Sigmoid colon (tissue), 4 donors: Measurements from ENCODE around the gene POMP.

Experiments used
- EP300 ChIP-seq, 4 donors: sonication (generic); formaldehyde crosslinking; IDR thresholded peaks; one replicate each; pipeline ENCODE4 v1.6.1; 2017; ENCODE audit warnings: antibody characterized with exemption in 4 of 4
- POLR2A ChIP-seq, 2 donors: fragments of 450-650 bp; IDR thresholded peaks; one replicate each; pipeline ENCODE4 v1.6.1; 2016; ENCODE audit warnings: antibody characterized with exemption in 2 of 2, mild to moderate bottlenecking in 2 of 2, moderate library complexity in 2 of 2
- POLR2AphosphoS5 ChIP-seq, 4 donors: sonication (generic); formaldehyde crosslinking; IDR thresholded peaks; one replicate each; pipeline ENCODE4 v1.6.1; 2017; ENCODE audit warnings: antibody characterized with exemption in 4 of 4
- TF ChIP-seq, protein P1 (sequence below), 4 experiments: fragments of 450-650 bp in 3 of 4; fragments of 200-600 bp in 1 of 4; IDR thresholded peaks; one replicate each; pipeline ENCODE4 v1.5.1; 2016 to 2019; ENCODE audit warnings: antibody characterized with exemption in 4 of 4, mild to moderate bottlenecking in 3 of 4, moderate library complexity in 2 of 4

DNA sequence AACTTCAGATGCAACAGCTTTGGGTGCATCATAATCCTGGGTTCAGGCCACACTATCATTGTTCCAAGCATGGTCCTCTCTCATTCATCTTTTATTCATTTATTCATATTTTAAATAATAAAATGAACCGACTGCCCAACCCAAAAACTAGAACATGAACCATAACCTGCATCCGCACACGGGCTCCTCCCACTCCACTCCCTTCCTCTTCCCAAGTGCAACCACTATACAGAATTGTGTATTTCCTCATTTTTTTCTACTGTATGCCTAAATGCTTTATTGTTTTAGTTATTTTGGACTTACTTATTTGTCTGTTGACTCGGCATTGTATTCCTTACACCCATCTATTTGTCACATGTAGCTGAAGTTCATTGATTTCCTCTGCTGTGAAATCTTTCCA, 30.7 kb upstream of the POMP start:
- TF ChIP-seq POLR2AphosphoS5 (IDR thresholded peaks at IDR 0.05): no peak
- TF ChIP-seq, protein P1, sequence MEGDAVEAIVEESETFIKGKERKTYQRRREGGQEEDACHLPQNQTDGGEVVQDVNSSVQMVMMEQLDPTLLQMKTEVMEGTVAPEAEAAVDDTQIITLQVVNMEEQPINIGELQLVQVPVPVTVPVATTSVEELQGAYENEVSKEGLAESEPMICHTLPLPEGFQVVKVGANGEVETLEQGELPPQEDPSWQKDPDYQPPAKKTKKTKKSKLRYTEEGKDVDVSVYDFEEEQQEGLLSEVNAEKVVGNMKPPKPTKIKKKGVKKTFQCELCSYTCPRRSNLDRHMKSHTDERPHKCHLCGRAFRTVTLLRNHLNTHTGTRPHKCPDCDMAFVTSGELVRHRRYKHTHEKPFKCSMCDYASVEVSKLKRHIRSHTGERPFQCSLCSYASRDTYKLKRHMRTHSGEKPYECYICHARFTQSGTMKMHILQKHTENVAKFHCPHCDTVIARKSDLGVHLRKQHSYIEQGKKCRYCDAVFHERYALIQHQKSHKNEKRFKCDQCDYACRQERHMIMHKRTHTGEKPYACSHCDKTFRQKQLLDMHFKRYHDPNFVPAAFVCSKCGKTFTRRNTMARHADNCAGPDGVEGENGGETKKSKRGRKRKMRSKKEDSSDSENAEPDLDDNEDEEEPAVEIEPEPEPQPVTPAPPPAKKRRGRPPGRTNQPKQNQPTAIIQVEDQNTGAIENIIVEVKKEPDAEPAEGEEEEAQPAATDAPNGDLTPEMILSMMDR (IDR thresholded peaks at IDR 0.05): no peak
- TF ChIP-seq POLR2A (IDR thresholded peaks at IDR 0.05): no peak
- TF ChIP-seq EP300 (IDR thresholded peaks at IDR 0.05): no peak
